ENCODE results near the gene RELN.

Gene RELN

DNA sequence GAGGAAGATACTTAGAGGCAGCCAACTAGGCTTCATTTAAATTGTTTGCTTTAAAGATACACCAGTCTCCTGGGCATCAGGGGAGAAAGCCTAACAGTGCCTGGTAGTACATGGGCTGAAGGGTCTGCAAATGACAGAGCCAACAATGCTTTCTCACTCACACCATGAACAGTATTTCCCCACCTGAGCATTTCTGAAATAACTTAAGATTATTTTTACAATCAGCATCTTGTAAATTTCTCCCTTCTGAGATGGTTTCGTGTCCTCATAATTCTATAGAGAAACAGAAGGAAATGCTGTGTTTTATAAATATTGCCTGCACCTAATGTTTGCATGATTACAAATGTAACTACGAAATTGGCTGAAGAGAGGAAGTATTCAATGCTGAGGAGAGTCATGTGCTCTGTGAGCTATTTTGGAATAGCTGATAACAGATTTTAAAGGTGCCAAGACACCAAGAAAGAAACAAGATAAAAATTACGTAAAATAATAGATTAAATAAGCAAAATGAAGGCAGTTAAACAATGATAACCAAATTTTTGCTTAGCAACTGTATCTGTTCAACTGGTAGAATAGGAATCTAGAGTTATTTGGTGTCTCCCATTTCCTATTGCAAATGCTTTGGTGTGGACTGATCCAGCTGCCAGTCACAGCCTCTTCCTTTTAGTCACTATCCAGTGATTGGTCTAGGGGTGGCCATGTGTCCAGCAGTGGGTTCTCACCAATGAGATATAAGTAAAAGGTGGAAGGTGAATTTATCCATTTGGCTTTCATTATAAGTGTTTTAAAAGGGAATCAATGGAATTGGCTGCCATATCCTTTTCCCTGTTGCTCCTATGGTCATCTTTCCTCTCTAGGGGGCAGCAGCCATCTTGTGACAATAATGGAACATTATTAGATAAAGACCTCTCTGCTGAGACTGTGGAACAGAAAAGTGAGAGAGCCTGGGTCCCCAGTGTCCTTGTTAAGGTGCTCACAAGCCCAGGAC, 375.5 kb downstream of the RELN start:
- no peak for DNase-seq

- no peak for DNase-seq
Measured at GRCh38 chr7:103609778-103610177, 379.7 kb downstream of the RELN start.

DNA sequence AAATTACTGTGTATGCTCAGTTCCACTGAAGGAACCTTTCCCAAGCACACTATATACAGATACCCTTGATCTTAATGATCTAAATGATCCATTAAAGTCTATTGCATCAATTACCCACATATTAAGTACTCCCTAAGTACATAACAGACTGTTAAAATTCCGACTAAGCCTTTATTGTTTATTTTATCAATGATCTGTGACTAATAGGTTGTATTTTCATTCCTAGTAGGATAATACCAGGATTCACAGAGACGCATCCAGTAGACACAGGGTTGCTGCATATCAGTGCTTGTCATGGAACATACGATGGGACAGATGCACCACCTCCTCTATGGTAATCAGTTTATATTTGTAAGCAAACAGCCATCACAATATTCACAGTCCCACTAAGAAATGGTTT, 383.8 kb downstream of the RELN start:
- DNase-seq, result no peak

DNA sequence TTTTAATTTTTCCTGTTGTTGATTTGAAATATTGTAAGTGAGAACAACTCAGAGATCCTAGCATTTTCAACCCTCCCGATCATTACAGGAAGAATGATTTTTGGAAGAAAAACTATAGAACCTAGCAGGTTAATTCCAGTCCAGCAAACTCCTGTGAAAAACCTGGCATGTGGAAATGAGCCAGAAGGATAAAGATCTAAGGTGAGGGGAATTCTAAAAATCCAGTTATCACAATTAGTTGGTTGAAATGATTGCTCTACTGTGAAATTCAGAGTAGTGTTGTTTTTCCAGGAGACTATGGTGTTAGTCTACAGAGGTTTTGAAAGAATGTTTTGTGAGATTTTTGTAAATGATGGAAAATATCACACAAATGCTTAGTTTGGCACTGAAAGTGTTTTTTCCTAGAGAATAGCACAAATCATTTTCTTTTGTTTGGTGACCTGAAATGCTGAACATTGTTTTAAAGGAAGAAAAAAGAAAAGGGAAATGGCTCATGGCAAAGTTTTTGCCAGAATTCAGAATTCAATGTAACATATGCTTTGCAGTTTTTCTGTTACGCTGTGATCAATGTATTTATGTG, 391.0 kb downstream of the RELN start:
- peak; percentile 75 for DNase-seq

DNA sequence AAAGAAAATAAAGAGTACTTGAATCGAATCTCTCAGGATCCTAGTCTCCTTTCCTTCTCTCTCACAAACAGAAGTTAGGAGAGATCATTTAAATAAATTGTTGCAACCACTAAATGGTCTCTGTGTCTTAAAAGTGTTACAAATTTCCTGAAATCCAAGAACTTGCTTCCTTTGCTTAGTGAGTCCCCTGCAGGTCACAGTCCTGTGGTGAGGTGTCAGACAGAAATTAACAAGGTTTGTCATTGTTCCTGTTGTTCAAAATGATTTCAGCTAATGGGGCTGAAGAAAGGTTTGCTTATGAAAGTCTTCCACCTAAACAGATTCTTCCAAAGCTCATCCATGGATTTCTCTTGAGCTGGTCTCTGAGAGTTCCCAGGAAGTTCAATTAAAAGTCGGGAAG, 391.9 kb downstream of the RELN start:
- no peak for DNase-seq

DNA sequence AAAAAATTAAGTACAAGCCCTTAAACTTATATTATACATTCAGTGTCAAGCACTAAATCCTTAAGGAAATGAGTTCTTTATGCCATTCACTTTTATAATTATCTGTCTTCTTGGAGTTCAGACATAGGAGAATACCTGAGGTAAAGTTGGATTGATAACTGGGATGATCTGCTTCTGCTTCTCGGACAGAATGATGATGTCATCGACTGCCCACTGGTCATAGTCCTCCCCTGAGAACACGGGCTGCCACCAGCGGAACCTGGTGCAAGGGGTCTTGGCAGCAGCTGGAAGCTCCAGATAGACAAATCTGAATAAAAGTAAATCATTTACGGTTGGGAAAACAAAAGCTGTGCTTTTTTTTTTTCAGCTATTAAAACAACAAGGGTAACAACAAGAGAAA, 395.3 kb downstream of the RELN start:
- DNase-seq, result no peak

- peak; percentile 40 for DNase-seq
Measured at GRCh38 chr7:103593691-103594090, 395.8 kb downstream of the RELN start.

DNA sequence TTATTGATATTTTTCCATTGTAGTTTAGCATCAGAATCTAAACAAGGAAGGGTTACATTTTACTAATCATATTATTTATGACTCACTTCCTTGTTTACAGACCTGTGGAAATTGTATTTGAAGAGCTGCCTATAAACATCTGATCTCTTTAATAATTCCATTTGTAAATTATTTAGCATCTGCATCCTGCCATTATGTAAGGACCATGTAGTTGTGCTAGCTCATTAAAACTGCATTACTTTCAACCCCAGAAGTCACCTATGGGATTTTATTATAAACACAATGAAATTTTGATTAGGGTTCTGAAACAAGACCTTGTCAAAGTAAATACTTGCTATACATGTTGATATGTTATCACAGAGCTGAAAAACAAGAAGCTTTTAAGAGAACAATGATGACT, 396.6 kb downstream of the RELN start:
- no peak for DNase-seq

GRCh38 chr7:103592187-103592586, 397.3 kb downstream of the RELN start:
- DNase-seq, result no peak

- DNase-seq, result no peak
Measured at GRCh38 chr7:103580031-103580430, 409.4 kb downstream of the RELN start.

DNA sequence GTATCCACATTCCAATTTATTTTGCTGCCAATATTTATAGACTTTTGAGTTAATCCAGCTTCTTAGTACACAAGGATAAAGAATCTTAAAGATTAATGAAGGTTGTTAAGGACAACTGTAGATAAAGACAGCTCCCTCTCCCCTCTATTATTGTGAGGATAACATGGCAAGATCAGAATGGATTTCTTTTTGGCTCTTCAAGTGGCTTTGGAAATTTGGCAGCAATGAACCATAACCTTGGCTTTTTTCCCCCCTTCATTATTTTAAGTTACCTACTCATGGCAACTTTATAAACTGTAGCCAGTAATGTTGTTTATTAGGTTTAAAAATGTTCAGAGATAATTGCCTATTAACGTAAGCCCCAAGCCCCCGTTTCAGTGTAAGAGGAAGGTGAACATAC, 412.4 kb downstream of the RELN start:
- no peak for DNase-seq

DNA sequence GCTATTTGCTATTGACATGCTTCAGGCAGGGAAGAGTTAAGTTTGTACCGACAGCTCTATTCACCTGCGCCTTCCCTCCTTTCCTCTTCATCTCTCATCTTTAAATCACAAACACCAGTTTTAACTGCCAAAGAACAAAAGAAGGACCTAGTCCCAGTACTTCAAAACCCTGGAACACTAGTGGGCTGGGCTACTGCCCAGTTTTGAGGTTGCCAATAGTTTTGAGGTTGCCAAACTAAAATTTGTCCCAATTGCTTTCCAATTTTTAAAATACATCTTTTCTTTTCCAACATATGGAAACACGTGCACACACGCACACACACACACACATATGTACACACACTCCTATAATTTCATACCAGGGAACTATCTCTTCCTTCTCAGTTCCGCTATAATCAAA, 412.8 kb downstream of the RELN start:
- DNase-seq, result no peak

GRCh38 chr7:103574576-103574975, 414.9 kb downstream of the RELN start:
- no peak for DNase-seq

GRCh38 chr7:103573479-103574058, 415.9 kb downstream of the RELN start:
- peak; percentile 62 for DNase-seq

DNA sequence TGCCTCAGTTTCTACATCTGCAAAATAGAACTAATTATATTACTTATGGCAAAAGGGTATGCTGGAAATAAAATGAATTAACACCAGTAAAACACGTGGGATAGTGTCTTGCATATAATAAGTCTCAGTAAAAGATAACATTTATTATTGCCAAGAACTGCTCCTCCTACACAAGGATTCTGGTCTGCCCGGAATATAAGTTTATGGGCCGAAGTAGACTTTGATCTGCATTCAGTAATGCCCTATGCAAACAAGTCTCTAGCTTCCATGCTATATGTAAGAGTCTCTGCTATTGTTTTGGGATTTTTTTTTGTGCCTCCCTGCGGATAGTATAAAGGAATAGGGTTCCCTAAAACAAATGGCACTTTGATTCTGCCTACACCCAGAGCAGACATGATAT, 417.9 kb downstream of the RELN start:
- DNase-seq, result no peak

DNA sequence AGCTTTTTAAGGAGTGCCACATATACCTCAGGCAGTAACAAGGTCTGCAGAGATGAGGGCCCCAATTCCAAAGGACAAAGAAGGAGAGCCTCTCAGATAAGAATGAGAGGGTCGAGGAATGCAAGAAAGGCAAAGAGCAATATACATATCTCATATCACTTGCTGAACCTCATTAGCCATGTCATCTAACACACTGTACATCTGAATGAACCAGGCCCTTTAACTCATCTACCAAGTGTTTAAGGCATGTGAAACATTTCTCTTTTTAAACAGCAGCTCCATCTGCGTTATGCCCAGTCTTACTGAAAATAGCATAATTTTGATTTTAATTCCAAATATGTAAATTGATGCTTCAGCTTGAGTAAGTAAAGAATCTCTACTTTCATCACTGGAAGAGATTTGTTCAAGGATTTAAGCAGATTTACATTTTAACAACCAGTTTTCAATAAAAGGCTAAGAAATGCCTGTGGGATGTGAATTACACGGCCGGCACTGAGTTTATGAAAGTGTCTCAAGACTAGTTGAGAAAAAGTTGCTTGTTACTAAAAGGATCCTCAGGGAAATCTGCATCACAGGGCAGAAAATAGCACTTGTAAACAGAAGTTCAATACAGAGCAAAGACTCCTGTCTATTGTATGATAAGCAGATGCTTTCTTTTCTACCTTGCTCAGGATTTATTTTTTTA, 419.7 kb downstream of the RELN start:
- DNase-seq, result no peak

DNA sequence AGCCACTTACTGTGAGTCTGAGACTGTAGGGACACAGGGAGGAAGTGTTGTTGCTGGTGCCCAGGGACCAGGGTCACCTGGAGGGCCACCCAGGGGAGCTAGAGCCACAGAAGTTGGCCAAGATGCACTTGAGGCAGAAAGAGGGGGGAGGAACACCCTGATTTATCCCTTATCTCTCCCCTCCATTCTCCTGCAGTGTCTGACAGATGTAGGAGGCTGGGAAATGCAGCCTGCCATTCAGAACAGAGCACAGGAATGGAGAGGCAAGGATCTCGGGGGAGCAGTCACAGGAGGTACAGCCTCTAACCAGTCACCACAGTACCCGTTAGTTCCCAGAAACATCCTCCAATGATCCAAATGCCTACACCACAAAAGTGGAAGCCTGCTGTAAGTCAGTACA, 425.0 kb downstream of the RELN start:
- DNase-seq, result no peak

- DNase-seq, result no peak
Measured at GRCh38 chr7:103560136-103560535, 429.3 kb downstream of the RELN start.

GRCh38 chr7:103551016-103551415, 438.4 kb downstream of the RELN start:
- peak; percentile 7 for DNase-seq

DNA sequence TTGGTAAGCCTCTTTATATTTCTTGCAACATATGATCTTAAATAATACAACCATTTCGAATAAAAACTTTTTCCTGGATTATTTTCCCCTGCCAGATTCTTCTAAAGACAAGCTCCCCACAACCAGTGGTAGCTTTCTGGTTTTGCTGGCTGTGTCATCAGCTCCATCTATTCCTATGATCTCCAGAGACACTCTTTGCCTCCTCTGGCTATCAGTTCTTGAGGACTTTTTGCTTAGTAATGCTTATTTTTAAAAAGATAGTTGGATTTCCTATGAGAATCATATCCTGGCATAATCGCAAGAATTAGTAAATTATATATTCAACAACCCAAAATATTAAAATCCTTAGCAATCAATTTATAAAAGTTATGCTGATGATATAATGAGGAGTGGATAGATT, 439.7 kb downstream of the RELN start:
- DNase-seq, result no peak

DNA sequence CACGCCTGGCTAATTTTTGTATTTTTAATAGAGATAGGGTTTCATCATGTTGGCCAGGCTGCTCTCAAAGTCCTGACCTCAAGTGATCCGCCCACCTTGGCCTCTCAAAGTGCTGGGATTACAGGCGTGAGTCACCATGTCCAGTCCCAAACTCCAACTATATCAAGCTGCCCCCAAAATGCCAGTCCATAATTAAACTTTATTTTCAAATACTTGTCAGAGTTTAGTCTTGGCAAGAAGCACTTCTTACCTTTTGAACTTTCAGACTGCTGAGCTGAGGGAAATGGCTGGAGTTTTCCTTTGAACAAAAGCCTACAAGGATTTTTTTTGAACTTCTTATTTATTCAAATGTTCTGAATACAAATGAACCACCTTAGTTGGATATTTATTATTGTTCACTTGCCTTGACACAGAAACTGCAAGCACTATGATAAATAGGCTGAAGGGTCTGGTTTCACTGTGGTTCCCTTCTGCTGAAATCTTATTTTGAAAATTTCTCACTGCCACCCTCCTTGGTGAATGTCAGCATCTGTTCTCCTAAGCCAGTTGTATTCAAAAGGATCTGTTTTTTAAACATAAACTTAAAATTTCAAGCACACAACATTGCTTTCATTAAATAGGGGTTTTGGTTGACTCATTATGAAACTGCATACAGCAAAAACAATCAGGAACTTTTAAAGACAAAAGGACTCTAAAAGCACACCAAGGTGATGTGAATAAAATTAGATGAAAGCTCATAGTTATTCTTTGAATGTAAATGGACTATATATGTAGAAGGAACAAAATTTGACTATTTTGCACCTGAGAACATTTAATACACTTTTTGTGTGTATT, 441.8 kb downstream of the RELN start:
- no peak for DNase-seq

DNA sequence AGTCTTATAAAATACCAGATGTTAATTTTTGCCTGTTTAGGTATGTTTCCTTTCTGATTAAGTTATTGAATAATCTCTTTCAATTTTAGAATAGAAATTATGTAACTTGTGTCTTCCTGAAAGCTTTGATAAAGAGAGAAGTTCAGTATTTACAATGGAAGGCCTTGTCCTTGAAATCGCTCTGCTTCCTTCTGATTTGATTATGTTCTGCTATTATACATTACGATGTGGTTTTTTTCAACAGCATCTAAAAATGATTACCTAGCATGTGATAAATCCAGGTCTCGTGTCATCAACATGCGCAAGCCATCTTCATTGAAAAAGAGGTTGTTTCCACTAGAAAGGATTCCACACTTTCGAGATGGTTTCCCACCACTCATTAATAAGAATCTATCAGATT, 447.0 kb downstream of the RELN start:
- DNase-seq, result no peak

- DNase-seq, result no peak
Measured at GRCh38 chr7:103541947-103542346, 447.5 kb downstream of the RELN start.
